HFFc6 (cell line): ENCODE measurements around the gene OR6V1. TPM values are rescaled to one million over a fixed set of nuclear protein-coding genes. Genes with fewer than 3 reads are reported as not detected.
"Not testable (repeated sequence)": the region's sequence is repeated elsewhere in the genome, so short reads cannot be mapped to it uniquely, and the experiment has no call there.

Experiments
- DNase-seq: peaks from one replicate; pipeline ENCODE4 v3.0.0-alpha.2; 2018
- H3K27ac Mint-ChIP-seq: 2 replicates; pipeline ENCODE4 v1.8.0; 2020; ENCODE audit warnings: mild to moderate bottlenecking, mixed read lengths
- H3K27me3 Mint-ChIP-seq: 2 replicates; pipeline ENCODE4 v1.8.0; 2021; ENCODE audit warnings: mild to moderate bottlenecking, moderate library complexity, mixed read lengths; ENCODE audit not compliant: insufficient read depth
- H3K36me3 Mint-ChIP-seq: 2 replicates; pipeline ENCODE4 v1.8.0; 2021; ENCODE audit warnings: low read depth, mixed read lengths
- H3K4me1 Mint-ChIP-seq: 2 replicates; pipeline ENCODE4 v1.8.0; 2020; ENCODE audit warnings: low read depth, mixed read lengths
- H3K4me3 Mint-ChIP-seq: 2 replicates; pipeline ENCODE4 v1.8.0; 2020; ENCODE audit warnings: mild to moderate bottlenecking, moderate library complexity, mixed read lengths
- H3K9me3 Mint-ChIP-seq: 2 replicates; pipeline ENCODE4 v1.8.0; 2020; ENCODE audit warnings: mild to moderate bottlenecking, mixed read lengths
- CTCF ChIP-seq: fragments of 200-600 bp; sonication (generic); IDR thresholded peaks from 2 replicates; pipeline ENCODE4 v1.5.0; 2021; ENCODE audit warnings: antibody characterized with exemption, mild to moderate bottlenecking
- total RNA-seq, 6 experiments: library from RNA; stranded (reverse); fragmentation: NEBNext Ultra II Directional; extraction: Animal tissue kit (Norgen Biotek cat#: 25700); gene quantifications; 2 replicates in 1 of 6; 3 replicates in 5 of 6; pipeline ENCODE4 v1.2.3, GENCODE V29; 2021

OR6V1 gene
- total RNA-seq, 6 experiments from 2014 or later, result not detected

DNA sequence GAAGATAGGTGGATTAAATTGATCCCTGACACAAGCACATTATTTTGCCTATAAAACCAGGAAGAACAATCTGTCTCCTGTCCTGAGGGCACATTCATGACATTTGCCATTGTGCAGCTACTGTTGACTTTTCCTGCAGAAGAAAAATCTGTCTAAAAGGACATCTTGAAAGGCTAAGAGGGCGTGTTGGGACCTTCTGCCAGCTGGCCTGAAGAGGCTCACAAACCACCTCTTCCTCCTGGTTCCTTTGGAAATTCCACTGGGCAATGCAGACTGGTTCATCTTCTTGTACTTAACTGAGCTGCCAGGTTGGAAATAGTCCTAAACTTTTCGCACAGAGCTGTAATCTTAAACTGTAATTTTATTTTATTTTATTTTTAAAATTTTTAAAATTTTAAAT is 44.0 kb downstream of the OR6V1 start:
- Mint-ChIP-seq H3K36me3 (0 out of 2 replicates have a peak, but pooled peaks cover 4% of the 10 kb centered on the region), H3K9me3 (peaks cover 19% of the 10 kb centered on the region), H3K27me3 (no peaks in the 10 kb centered on the region), H3K4me1 (no peaks in the 10 kb centered on the region), H3K4me3 (no peak overlapping the region), H3K27ac (no peak overlapping the region)
- TF ChIP-seq CTCF, result no peak
- no peak for DNase-seq

DNA sequence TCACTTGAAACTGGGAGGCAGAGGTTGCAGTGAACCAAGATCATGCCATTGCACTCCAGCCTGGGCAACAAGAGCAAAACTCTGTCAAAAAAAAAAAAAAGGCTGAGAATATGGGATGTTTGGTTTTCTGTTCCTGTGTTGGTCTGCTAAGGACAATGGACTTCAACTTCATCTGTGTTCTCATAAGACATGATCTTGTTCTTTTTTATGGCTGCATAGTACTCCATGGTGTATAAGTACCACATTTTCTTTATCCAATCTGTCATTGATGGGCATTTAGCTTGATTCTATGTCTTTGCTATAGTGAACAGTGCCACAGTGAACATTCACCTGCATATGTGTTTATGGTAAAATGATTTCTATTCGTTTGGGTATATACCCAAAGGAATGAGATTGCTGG is 47.4 kb downstream of the OR6V1 start:
- H3K27me3 Mint-ChIP-seq, H3K4me1 Mint-ChIP-seq, H3K27ac Mint-ChIP-seq, H3K4me3 Mint-ChIP-seq, DNase-seq, H3K36me3 Mint-ChIP-seq: not testable (repeated sequence)
- H3K9me3 Mint-ChIP-seq, result peaks cover 15% of the 10 kb centered on the region

Other genes with a start within 250 kb of the OR6V1 start
- under 1 TPM; 0.26 to 0.69 (median 0.33) TPM for gene EPHB6, start 197.3 kb upstream of the OR6V1 start, total RNA-seq
- gene TRPV6, start 166.6 kb upstream of the OR6V1 start, total RNA-seq, result not detected
- not detected for gene TRPV5, start 118.6 kb upstream of the OR6V1 start, total RNA-seq
- not detected for gene LLCFC1, start 112.9 kb upstream of the OR6V1 start, total RNA-seq
- gene KEL, start 90.0 kb upstream of the OR6V1 start, total RNA-seq, result not detected
- gene OR9A2, start 25.2 kb upstream of the OR6V1 start, total RNA-seq, result not detected
- not detected for gene PIP, start 79.7 kb downstream of the OR6V1 start, total RNA-seq
- gene TAS2R39, start 131.1 kb downstream of the OR6V1 start, total RNA-seq, result not detected
- not detected for gene TAS2R40, start 169.7 kb downstream of the OR6V1 start, total RNA-seq
- 100 to 1,000 TPM in 2 of 6 experiments, 10 to 100 TPM in 4; 85.6 to 102 (median 89.4) TPM for gene GSTK1, start 211.1 kb downstream of the OR6V1 start, total RNA-seq
- under 1 TPM in 1 of 6 experiments, not detected in 5; 0.25 TPM for gene TMEM139, start 232.6 kb downstream of the OR6V1 start, total RNA-seq
- 10 to 100 TPM; 22.4 to 29.6 (median 25.0) TPM for gene CASP2, start 236.0 kb downstream of the OR6V1 start, total RNA-seq